Measurements from ENCODE around the gene GPA33. TPM values are rescaled to one million over a fixed set of nuclear protein-coding genes. Genes with fewer than 3 reads are reported as not detected.

GPA33 gene
- total RNA-seq, 1 experiment from 2014 or later: not detected

DNA sequence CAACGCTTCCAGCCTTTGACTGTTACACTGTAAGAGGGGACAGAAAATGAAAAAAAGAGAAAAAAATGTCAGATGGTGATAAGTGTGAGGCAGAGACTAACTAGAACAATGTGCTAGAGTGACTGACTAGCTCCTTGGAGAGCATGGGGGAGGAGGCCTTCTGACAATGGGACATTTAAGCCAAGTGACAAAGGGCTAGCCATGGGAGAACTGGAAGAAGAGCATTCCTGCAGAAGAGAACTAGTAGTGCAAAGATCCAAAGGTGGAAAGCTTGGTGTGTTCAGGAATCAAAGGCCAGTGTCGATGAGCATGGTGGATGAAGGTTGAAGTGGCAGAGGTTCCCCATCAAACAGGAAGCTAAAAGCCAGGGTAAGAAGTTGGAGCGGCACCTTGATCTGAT lies 29.5 kb upstream of the GPA33 start:
- H3K9me2 ChIP-seq (ENCODE audit: insufficient read depth): no peaks in the 10 kb centered on the region

DNA sequence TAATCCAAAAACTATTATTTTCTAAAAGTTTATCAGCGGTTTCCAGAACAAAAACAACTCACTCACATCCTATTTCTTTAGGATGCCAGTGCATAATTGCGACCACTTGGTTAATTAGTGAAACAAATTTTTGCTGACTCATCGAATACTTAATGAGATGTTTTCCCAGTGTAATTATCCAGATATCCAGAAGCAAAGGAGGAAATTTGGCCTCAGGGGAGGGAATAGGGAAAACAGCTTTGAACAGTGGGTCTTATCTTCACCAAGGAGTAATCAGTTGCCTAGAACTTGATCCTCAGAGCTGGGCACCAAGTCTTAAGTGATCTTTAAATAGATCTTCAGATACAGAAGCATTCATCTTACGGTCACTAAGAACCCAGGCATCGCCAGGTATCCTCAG lies 28.0 kb upstream of the GPA33 start:
- Histone ChIP-seq H3K4me1 (replicated peaks; ENCODE audit: insufficient read depth) (peaks cover 18% of the 10 kb centered on the region; the same call in 1 of the 2 replicates), H3K9me3 (ENCODE audit: insufficient read depth, low read depth) (no peaks in the 10 kb centered on the region; the same call in 1 of the 2 replicates), H3K27me3 (ENCODE audit: insufficient read depth, low read depth) (no peaks in the 10 kb centered on the region), H3K4me2 (no peak overlapping the region), H3K79me2 (ENCODE audit: low read depth) (no peaks in the 10 kb centered on the region), H3F3A (ENCODE audit: insufficient read depth, low read depth) (peaks cover 16% of the 10 kb centered on the region; the same call in 1 of the 2 replicates), H4K20me1 (ENCODE audit: insufficient read depth) (no peaks in the 10 kb centered on the region), H3K27ac (no peak overlapping the region), H2AFZ (no peak overlapping the region), H3K4me3 (no peak overlapping the region), H3K9me2 (ENCODE audit: insufficient read depth) (no peaks in the 10 kb centered on the region), H3K36me3 (ENCODE audit: low read depth) (no peaks in the 10 kb centered on the region)
- CTCF ChIA-PET: no interaction called here
- DNase-seq: no peak
- POLR2A ChIA-PET (ENCODE audit: unreplicated experiment): no interaction called here
- intact Hi-C loops (cut with micrococcal nuclease; ENCODE audit: unreplicated experiment): no loop called here
- TF ChIP-seq EZH2 (IDR thresholded peaks at IDR 0.05; ENCODE audit: low read depth): no peak
- TF ChIP-seq, protein P1, sequence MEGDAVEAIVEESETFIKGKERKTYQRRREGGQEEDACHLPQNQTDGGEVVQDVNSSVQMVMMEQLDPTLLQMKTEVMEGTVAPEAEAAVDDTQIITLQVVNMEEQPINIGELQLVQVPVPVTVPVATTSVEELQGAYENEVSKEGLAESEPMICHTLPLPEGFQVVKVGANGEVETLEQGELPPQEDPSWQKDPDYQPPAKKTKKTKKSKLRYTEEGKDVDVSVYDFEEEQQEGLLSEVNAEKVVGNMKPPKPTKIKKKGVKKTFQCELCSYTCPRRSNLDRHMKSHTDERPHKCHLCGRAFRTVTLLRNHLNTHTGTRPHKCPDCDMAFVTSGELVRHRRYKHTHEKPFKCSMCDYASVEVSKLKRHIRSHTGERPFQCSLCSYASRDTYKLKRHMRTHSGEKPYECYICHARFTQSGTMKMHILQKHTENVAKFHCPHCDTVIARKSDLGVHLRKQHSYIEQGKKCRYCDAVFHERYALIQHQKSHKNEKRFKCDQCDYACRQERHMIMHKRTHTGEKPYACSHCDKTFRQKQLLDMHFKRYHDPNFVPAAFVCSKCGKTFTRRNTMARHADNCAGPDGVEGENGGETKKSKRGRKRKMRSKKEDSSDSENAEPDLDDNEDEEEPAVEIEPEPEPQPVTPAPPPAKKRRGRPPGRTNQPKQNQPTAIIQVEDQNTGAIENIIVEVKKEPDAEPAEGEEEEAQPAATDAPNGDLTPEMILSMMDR (conservative IDR thresholded peaks at IDR 0.05): no peak
- BruUV-seq (replicated peaks): no TSS peak

More for the DNA sequence above, 29.5 kb upstream of the GPA33 start:
- H2AFZ ChIP-seq: no peak overlapping the region
- H4K20me1 ChIP-seq (ENCODE audit: insufficient read depth): no peaks in the 10 kb centered on the region
- no peak for DNase-seq
- no TSS peak for BruUV-seq (replicated peaks)
- H3K4me3 ChIP-seq: no peak overlapping the region
- intact Hi-C loops (cut with micrococcal nuclease; ENCODE audit: unreplicated experiment): loop anchor here (5.0 to 10.0 kb wide), 2 partner anchors 43 to 265 kb away; no protein-coding TSS in a partner anchor
- H3K4me1 ChIP-seq (replicated peaks; ENCODE audit: insufficient read depth): peaks cover 18% of the 10 kb centered on the region; the same call in 1 of the 2 replicates
- H3K9me3 ChIP-seq (ENCODE audit: insufficient read depth, low read depth): no peaks in the 10 kb centered on the region; the same call in 1 of the 2 replicates
- POLR2A ChIA-PET (ENCODE audit: unreplicated experiment): no interaction called here
- no peaks in the 10 kb centered on the region for H3K79me2 ChIP-seq (ENCODE audit: low read depth)
- H3K27me3 ChIP-seq (ENCODE audit: insufficient read depth, low read depth): no peaks in the 10 kb centered on the region
- TF ChIP-seq EZH2 (IDR thresholded peaks at IDR 0.05; ENCODE audit: low read depth): no peak
- TF ChIP-seq, protein P1 (conservative IDR thresholded peaks at IDR 0.05): no peak
- peaks cover 16% of the 10 kb centered on the region; the same call in 1 of the 2 replicates for H3F3A ChIP-seq (ENCODE audit: insufficient read depth, low read depth)
- CTCF ChIA-PET: no interaction called here
- H3K4me2 ChIP-seq: no peak overlapping the region
- H3K27ac ChIP-seq: no peak overlapping the region
- no peaks in the 10 kb centered on the region for H3K36me3 ChIP-seq (ENCODE audit: low read depth)

DNA sequence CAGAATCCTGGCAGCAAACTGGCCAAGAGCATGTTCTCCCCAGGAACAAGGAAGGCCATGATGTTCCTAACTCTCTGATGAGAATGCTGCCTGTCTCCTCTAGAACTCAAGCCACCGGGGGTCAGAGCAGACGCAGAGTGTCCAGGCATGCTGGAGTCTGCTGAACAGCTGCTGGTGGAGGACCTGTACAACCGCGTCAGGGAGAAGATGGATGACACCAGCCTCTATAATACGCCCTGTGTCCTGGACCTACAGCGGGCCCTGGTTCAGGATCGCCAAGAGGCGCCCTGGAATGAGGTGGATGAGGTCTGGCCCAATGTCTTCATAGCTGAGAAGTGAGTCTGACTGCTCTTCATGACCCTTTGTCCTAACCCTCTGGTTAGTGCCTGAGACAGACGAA lies 27.0 kb upstream of the GPA33 start:
- H3K9me2 ChIP-seq (ENCODE audit: insufficient read depth): no peaks in the 10 kb centered on the region
- no peak overlapping the region for H2AFZ ChIP-seq
- no TSS peak for BruUV-seq (replicated peaks)
- H3K4me1 ChIP-seq (replicated peaks; ENCODE audit: insufficient read depth): peaks cover 17% of the 10 kb centered on the region; the same call in 1 of the 2 replicates
- ChIA-PET CTCF (no interaction called here), POLR2A (ENCODE audit: unreplicated experiment) (no interaction called here)
- H3K27me3 ChIP-seq (ENCODE audit: insufficient read depth, low read depth): no peaks in the 10 kb centered on the region
- H3K79me2 ChIP-seq (ENCODE audit: low read depth): no peaks in the 10 kb centered on the region
- no peak for TF ChIP-seq EZH2 (IDR thresholded peaks at IDR 0.05; ENCODE audit: low read depth)
- TF ChIP-seq, protein P1 (conservative IDR thresholded peaks at IDR 0.05): no peak
- no peak overlapping the region for H3K4me3 ChIP-seq
- H3K4me2 ChIP-seq: no peak overlapping the region
- peaks cover 13% of the 10 kb centered on the region; the same call in 1 of the 2 replicates for H3F3A ChIP-seq (ENCODE audit: insufficient read depth, low read depth)
- no peaks in the 10 kb centered on the region for H4K20me1 ChIP-seq (ENCODE audit: insufficient read depth)
- H3K36me3 ChIP-seq (ENCODE audit: low read depth): no peaks in the 10 kb centered on the region
- H3K9me3 ChIP-seq (ENCODE audit: insufficient read depth, low read depth): no peaks in the 10 kb centered on the region; the same call in 1 of the 2 replicates
- intact Hi-C loops (cut with micrococcal nuclease; ENCODE audit: unreplicated experiment): no loop called here
- no peak for DNase-seq
- H3K27ac ChIP-seq: no peak overlapping the region
